Muscle layer of duodenum (tissue), 2 donors: ENCODE results near the gene PTPRD.

Source experiments
- H3K27ac ChIP-seq: one replicate; pipeline ENCODE4 v1.7.0; 2013; ENCODE audit warnings: mild to moderate bottlenecking, low read length
- H3K27me3 ChIP-seq: one replicate; pipeline ENCODE4 v1.7.0; 2013; ENCODE audit warnings: low read depth, mild to moderate bottlenecking, control low read depth, low read length
- H3K36me3 ChIP-seq, 2 donors: one replicate each; pipeline ENCODE4 v1.7.0; 2013; ENCODE audit warnings: low read length in 2 of 2, control low read depth in 1 of 2, mild to moderate bottlenecking in 1 of 2; ENCODE audit not compliant: insufficient read depth in 2 of 2, control insufficient read depth in 1 of 2
- H3K4me1 ChIP-seq, 2 donors: one replicate each; pipeline ENCODE4 v1.7.0; 2013; ENCODE audit warnings: low read length in 2 of 2, mild to moderate bottlenecking in 2 of 2, control low read depth in 1 of 2, moderate library complexity in 1 of 2; ENCODE audit not compliant: insufficient read depth in 2 of 2, control insufficient read depth in 1 of 2
- H3K4me3 ChIP-seq, 2 donors: one replicate each; pipeline ENCODE4 v1.7.0; 2013; ENCODE audit warnings: low read length in 2 of 2, low read depth in 1 of 2, mild to moderate bottlenecking in 1 of 2
- H3K9me3 ChIP-seq, 2 donors: one replicate each; pipeline ENCODE4 v1.7.0; 2013; ENCODE audit warnings: low read length in 2 of 2, control low read depth in 1 of 2, mild to moderate bottlenecking in 1 of 2; ENCODE audit not compliant: control insufficient read depth in 1 of 2
- donor health status: healthy.

Gene PTPRD

GRCh38 chr9:10008101-10008799 is 604.6 kb downstream of the PTPRD start:
- no peak overlapping the region for H3K4me3 ChIP-seq
- no peaks in the 10 kb centered on the region for H3K27me3 ChIP-seq
- H3K9me3 ChIP-seq, result no peaks in the 10 kb centered on the region
- H3K4me1 ChIP-seq, result no peaks in the 10 kb centered on the region
- H3K27ac ChIP-seq, result no peak overlapping the region
- no peaks in the 10 kb centered on the region for H3K36me3 ChIP-seq

GRCh38 chr9:10007356-10007755 is 605.4 kb downstream of the PTPRD start:
- no peaks in the 10 kb centered on the region for H3K4me1 ChIP-seq
- H3K4me3 ChIP-seq, result no peak overlapping the region
- no peaks in the 10 kb centered on the region for H3K36me3 ChIP-seq
- H3K27ac ChIP-seq, result no peak overlapping the region
- no peaks in the 10 kb centered on the region for H3K27me3 ChIP-seq
- H3K9me3 ChIP-seq, result no peaks in the 10 kb centered on the region

GRCh38 chr9:10005206-10005605 is 607.6 kb downstream of the PTPRD start:
- H3K4me1 ChIP-seq, result no peaks in the 10 kb centered on the region
- no peaks in the 10 kb centered on the region for H3K9me3 ChIP-seq
- H3K36me3 ChIP-seq, result no peaks in the 10 kb centered on the region
- H3K27ac ChIP-seq, result no peak overlapping the region
- no peaks in the 10 kb centered on the region for H3K27me3 ChIP-seq
- H3K4me3 ChIP-seq, result no peak overlapping the region

GRCh38 chr9:10003047-10003446 is 609.8 kb downstream of the PTPRD start:
- Histone ChIP-seq H3K4me1 (no peaks in the 10 kb centered on the region), H3K4me3 (no peak overlapping the region), H3K27ac (no peak overlapping the region)

GRCh38 chr9:10000669-10001068 is 612.1 kb downstream of the PTPRD start:
- Histone ChIP-seq H3K27me3 (no peaks in the 10 kb centered on the region), H3K4me3 (no peak overlapping the region), H3K4me1 (no peaks in the 10 kb centered on the region), H3K27ac (no peak overlapping the region), H3K9me3 (no peaks in the 10 kb centered on the region), H3K36me3 (no peaks in the 10 kb centered on the region)

More at GRCh38 chr9:10003047-10003446, 609.8 kb downstream of the PTPRD start:
- Histone ChIP-seq H3K9me3 (no peaks in the 10 kb centered on the region), H3K36me3 (no peaks in the 10 kb centered on the region), H3K27me3 (no peaks in the 10 kb centered on the region)

GRCh38 chr9:9998491-9999287 is 614.1 kb downstream of the PTPRD start:
- Histone ChIP-seq H3K36me3 (no peaks in the 10 kb centered on the region), H3K27me3 (no peaks in the 10 kb centered on the region), H3K4me1 (no peaks in the 10 kb centered on the region), H3K27ac (no peak overlapping the region), H3K9me3 (no peaks in the 10 kb centered on the region), H3K4me3 (no peak overlapping the region)

- H3K27ac ChIP-seq, result no peak overlapping the region
- no peaks in the 10 kb centered on the region for H3K9me3 ChIP-seq
- H3K4me1 ChIP-seq, result no peaks in the 10 kb centered on the region
- H3K27me3 ChIP-seq, result no peaks in the 10 kb centered on the region
- H3K36me3 ChIP-seq, result no peaks in the 10 kb centered on the region
- no peak overlapping the region for H3K4me3 ChIP-seq
Observed at GRCh38 chr9:9997585-9997984, 615.2 kb downstream of the PTPRD start.

GRCh38 chr9:9996259-9996658 is 616.5 kb downstream of the PTPRD start:
- Histone ChIP-seq H3K4me3 (no peak overlapping the region), H3K36me3 (no peaks in the 10 kb centered on the region), H3K9me3 (no peaks in the 10 kb centered on the region), H3K27ac (no peak overlapping the region), H3K4me1 (no peaks in the 10 kb centered on the region), H3K27me3 (no peaks in the 10 kb centered on the region)

- Histone ChIP-seq H3K36me3 (no peaks in the 10 kb centered on the region), H3K4me1 (no peaks in the 10 kb centered on the region), H3K4me3 (no peak overlapping the region), H3K9me3 (peaks cover 0 to 8% of the 10 kb centered on the region in 2 donors), H3K27me3 (no peaks in the 10 kb centered on the region), H3K27ac (no peak overlapping the region)
Observed at GRCh38 chr9:9992936-9993335, 619.9 kb downstream of the PTPRD start.

GRCh38 chr9:9973062-9973461 is 639.7 kb downstream of the PTPRD start:
- H3K9me3 ChIP-seq, result no peaks in the 10 kb centered on the region
- no peaks in the 10 kb centered on the region for H3K4me1 ChIP-seq
- H3K36me3 ChIP-seq, result no peaks in the 10 kb centered on the region
- H3K27me3 ChIP-seq, result no peaks in the 10 kb centered on the region
- no peak overlapping the region for H3K27ac ChIP-seq
- no peak overlapping the region for H3K4me3 ChIP-seq

GRCh38 chr9:9970514-9970913 is 642.3 kb downstream of the PTPRD start:
- no peak overlapping the region for H3K4me3 ChIP-seq
- H3K4me1 ChIP-seq, result no peaks in the 10 kb centered on the region
- no peaks in the 10 kb centered on the region for H3K27me3 ChIP-seq
- H3K36me3 ChIP-seq, result no peaks in the 10 kb centered on the region
- no peak overlapping the region for H3K27ac ChIP-seq
- H3K9me3 ChIP-seq, result no peaks in the 10 kb centered on the region
